ENCODE data around the gene DHX36.

Gene DHX36

GRCh38 chr3:154227531-154227930, 96.8 kb downstream of the DHX36 start:
- no peak for TF ChIP-seq CTCF (IDR thresholded peaks at IDR 0.05; ENCODE audit: low read depth, low read length)
- no peak overlapping the region for H3K4me3 ChIP-seq (ENCODE audit: low read depth, low read length)

GRCh38 chr3:154225536-154225935, 98.8 kb downstream of the DHX36 start:
- no peak overlapping the region for H3K4me3 ChIP-seq (ENCODE audit: low read depth, low read length)
- TF ChIP-seq CTCF (IDR thresholded peaks at IDR 0.05; ENCODE audit: low read depth, low read length): no peak

GRCh38 chr3:154224866-154225265, 99.4 kb downstream of the DHX36 start:
- no peak overlapping the region for H3K4me3 ChIP-seq (ENCODE audit: low read depth, low read length)
- TF ChIP-seq CTCF (IDR thresholded peaks at IDR 0.05; ENCODE audit: low read depth, low read length): no peak

GRCh38 chr3:154224366-154224765, 99.9 kb downstream of the DHX36 start:
- H3K4me3 ChIP-seq (ENCODE audit: low read depth, low read length): no peak overlapping the region
- no peak for TF ChIP-seq CTCF (IDR thresholded peaks at IDR 0.05; ENCODE audit: low read depth, low read length)

GRCh38 chr3:154223519-154223918, 100.8 kb downstream of the DHX36 start:
- H3K4me3 ChIP-seq (ENCODE audit: low read depth, low read length): no peak overlapping the region
- TF ChIP-seq CTCF (IDR thresholded peaks at IDR 0.05; ENCODE audit: low read depth, low read length): no peak
